Gastrocnemius medialis (tissue), 4 donors: Measurements from ENCODE around the gene CCDC192. TPM values are rescaled to one million over a fixed set of nuclear protein-coding genes. Genes with fewer than 3 reads are reported as not detected.

Experiments used
- ATAC-seq, 2 donors: fragments of 150-250 bp; one replicate each; pipeline ENCODE4 v1.9.1; 2016
- DNase-seq, 2 donors: peaks; one replicate each; pipeline ENCODE4 v3.0.0-alpha.2; 2019
- H3K27ac ChIP-seq, 4 donors: fragments of 200-600 bp; sonication (generic); 1 replicate in 1 of 4; 2 replicates in 3 of 4; pipeline ENCODE4 v1.5.1; 2016 to 2018; ENCODE audit warnings: mild to moderate bottlenecking in 2 of 4, moderate library complexity in 1 of 4
- H3K27me3 ChIP-seq, 3 donors: fragments of 200-600 bp; sonication (generic) in 2 of 3; 1 replicate in 1 of 3; 2 replicates in 2 of 3; pipeline versions ENCODE4 v1.5.1 to v1.6.0; 2016 to 2019; ENCODE audit warnings: mild to moderate bottlenecking in 1 of 3, moderate library complexity in 1 of 3
- H3K36me3 ChIP-seq, 2 donors: fragments of 200-600 bp; sonication (generic) in 1 of 2; one replicate each; pipeline ENCODE4 v1.5.1; 2017 to 2018
- H3K4me1 ChIP-seq, 2 donors: fragments of 200-600 bp; sonication (generic) in 1 of 2; one replicate each; pipeline ENCODE4 v1.5.1; 2016 to 2017; ENCODE audit warnings: mild to moderate bottlenecking in 2 of 2
- H3K4me3 ChIP-seq, 4 donors: fragments of 200-600 bp; sonication (generic) in 3 of 4; 1 replicate in 1 of 4; 2 replicates in 3 of 4; pipeline ENCODE4 v1.5.1; 2016 to 2019; ENCODE audit warnings: mild to moderate bottlenecking in 2 of 4
- H3K9me3 ChIP-seq, 3 donors: fragments of 200-600 bp; sonication (generic) in 2 of 3; 1 replicate in 1 of 3; 2 replicates in 2 of 3; pipeline ENCODE4 v1.5.1; 2016 to 2019
- CTCF ChIP-seq, 5 experiments: fragments of 450-650 bp in 3 of 5; fragments of 200-600 bp in 2 of 5; sonication (generic) in 2 of 5; IDR thresholded peaks in 4 of 5; conservative IDR thresholded peaks in 1 of 5; 1 replicate in 4 of 5; 2 replicates in 1 of 5; pipeline ENCODE4 v1.5.1; 2016 to 2019; ENCODE audit warnings: antibody characterized with exemption in 5 of 5, mild to moderate bottlenecking in 3 of 5, moderate library complexity in 3 of 5
- POLR2A ChIP-seq, 2 donors: fragments of 450-650 bp; IDR thresholded peaks; one replicate each; pipeline ENCODE4 v1.6.1; 2017; ENCODE audit warnings: antibody characterized with exemption in 2 of 2, mild to moderate bottlenecking in 2 of 2, moderate library complexity in 2 of 2
- in situ Hi-C, 4 donors: fragments of 200-750 bp; cut with MboI; loops; one replicate each; pipeline versions ENCODE4 v1.15.0 to v1.8.0; 2017; ENCODE audit warnings: low sequenced_read_pairs in 4 of 4
- intact Hi-C: fragments of 100-400 bp; cut with DNase I; formaldehyde crosslinking; loops from one replicate; pipeline ENCODE4 v1.15.1; 2023; ENCODE audit warnings: low total_unique reads
- total RNA-seq, 4 donors: library from RNA; depleted of rRNA; stranded (reverse); fragments of >200 nt; gene quantifications; one replicate each; pipeline versions ENCODE4 v1.1.0 to v1.2.3, GENCODE V29; 2016

The CCDC192 gene
- total RNA-seq, 4 donors from 2014 or later: not detected

- no peak for DNase-seq
- Histone ChIP-seq H3K4me3 (no peak overlapping the region), H3K36me3 (no peaks in the 10 kb centered on the region), H3K4me1 (peaks cover 2 to 19% of the 10 kb centered on the region in 2 donors), H3K27ac (peak overlapping the region; percentile 19 to 81 (median 52)), H3K9me3 (no peaks in the 10 kb centered on the region), H3K27me3 (no peaks in the 10 kb centered on the region)
- no peak for ATAC-seq
- in situ Hi-C loops: no loop called here
- intact Hi-C loops: no loop called here
- TF ChIP-seq CTCF (IDR thresholded peaks at IDR 0.05 in 4 of 5, conservative IDR thresholded peaks at IDR 0.05 in 1 of 5): no peak
- TF ChIP-seq POLR2A (IDR thresholded peaks at IDR 0.05): no peak
Measured at GRCh38 chr5:127665641-127666040, 37.5 kb upstream of the CCDC192 start.

DNA sequence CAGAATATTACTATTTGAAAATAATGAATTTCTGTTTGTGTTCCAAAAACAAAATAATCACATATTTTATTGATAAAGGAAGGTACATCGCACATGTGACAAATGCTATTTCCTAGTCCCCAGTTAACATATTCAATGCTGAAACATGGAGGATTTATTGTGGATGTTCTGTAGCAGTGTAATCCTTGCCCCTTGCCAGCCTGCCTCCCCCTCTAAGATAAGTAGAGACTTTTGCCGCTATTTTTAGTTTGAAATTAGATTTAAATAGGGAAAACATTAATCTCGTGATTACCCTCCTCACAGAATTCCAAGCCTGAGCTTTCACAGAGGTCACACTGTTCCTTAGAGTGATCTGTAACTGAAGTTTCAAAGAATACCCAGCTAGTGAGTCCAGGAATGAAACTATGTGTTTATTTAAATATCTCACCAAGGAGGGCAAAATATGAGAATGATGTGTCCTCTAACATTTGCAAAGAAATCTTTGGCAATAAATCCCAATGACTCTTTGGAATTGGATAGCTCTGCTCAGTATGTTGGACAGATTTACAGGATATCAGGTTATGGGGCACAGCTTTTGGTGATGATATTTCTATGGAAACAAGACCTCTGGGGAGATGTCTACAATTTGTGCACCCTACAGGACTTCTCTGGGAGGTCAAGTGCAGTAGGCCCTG is 37.0 kb upstream of the CCDC192 start:
- in situ Hi-C loops (no loop called here), intact Hi-C loops (no loop called here)
- TF ChIP-seq CTCF (IDR thresholded peaks at IDR 0.05 in 4 of 5, conservative IDR thresholded peaks at IDR 0.05 in 1 of 5) (no peak), POLR2A (IDR thresholded peaks at IDR 0.05) (no peak)
- no peak for DNase-seq
- Histone ChIP-seq H3K4me3 (no peak overlapping the region), H3K36me3 (no peaks in the 10 kb centered on the region), H3K27me3 (no peaks in the 10 kb centered on the region), H3K27ac (peak overlapping the region; percentile 19 to 81 (median 52)), H3K4me1 (peaks cover 0 to 15% of the 10 kb centered on the region in 2 donors), H3K9me3 (no peaks in the 10 kb centered on the region)
- ATAC-seq: peak; percentile 58 to 73

GRCh38 chr5:127667926-127668325 is 35.3 kb upstream of the CCDC192 start:
- Histone ChIP-seq H3K9me3 (no peaks in the 10 kb centered on the region), H3K27me3 (no peaks in the 10 kb centered on the region), H3K27ac (peak overlapping the region in 1 of 4 donors; percentile 1), H3K4me3 (no peak overlapping the region), H3K36me3 (no peaks in the 10 kb centered on the region), H3K4me1 (peaks cover 0 to 12% of the 10 kb centered on the region in 2 donors)
- in situ Hi-C loops: no loop called here
- no peak for TF ChIP-seq CTCF (IDR thresholded peaks at IDR 0.05 in 4 of 5, conservative IDR thresholded peaks at IDR 0.05 in 1 of 5)
- no peak for TF ChIP-seq POLR2A (IDR thresholded peaks at IDR 0.05)
- ATAC-seq (no peak), DNase-seq (no peak)
- intact Hi-C loops: no loop called here

DNA sequence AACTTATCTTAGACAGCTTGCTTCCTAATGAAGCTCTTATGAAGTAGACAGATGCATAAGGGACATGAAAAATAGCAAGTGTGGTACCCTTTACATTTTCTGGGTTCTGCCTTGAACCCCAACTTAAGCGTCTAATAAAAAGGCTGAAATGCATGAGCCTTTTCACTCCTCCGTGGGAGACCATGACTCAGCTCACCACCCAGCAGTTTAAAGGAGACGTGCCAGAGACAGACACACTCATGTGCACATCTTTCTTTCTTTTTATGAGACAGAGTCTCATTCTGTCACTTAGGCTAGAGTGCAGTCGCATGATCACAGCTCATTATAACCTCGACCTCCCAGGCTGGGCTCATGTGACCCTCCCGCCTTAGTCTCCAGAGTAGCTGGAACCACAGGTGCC is 32.0 kb upstream of the CCDC192 start:
- no peaks in the 10 kb centered on the region for H3K9me3 ChIP-seq
- no peak overlapping the region for H3K27ac ChIP-seq
- H3K4me3 ChIP-seq: no peak overlapping the region
- TF ChIP-seq CTCF (IDR thresholded peaks at IDR 0.05 in 4 of 5, conservative IDR thresholded peaks at IDR 0.05 in 1 of 5) (no peak), POLR2A (IDR thresholded peaks at IDR 0.05) (no peak)
- H3K27me3 ChIP-seq: no peaks in the 10 kb centered on the region
- intact Hi-C loops: no loop called here
- no peaks in the 10 kb centered on the region for H3K36me3 ChIP-seq
- H3K4me1 ChIP-seq: peaks cover 3 to 12% of the 10 kb centered on the region in 2 donors
- in situ Hi-C loops: no loop called here
- DNase-seq (no peak), ATAC-seq (no peak)
